ENCODE data around the gene TREM2. TPM values are rescaled to one million over a fixed set of nuclear protein-coding genes. Genes with fewer than 3 reads are reported as not detected.

The TREM2 gene
- polyA plus RNA-seq, 1 donor from 2014 or later, result not detected

- Histone ChIP-seq H3K9me2 (ENCODE audit: insufficient read depth, low read length) (no peaks in the 10 kb centered on the region), H3K79me2 (replicated peaks; ENCODE audit: insufficient read depth, low read length) (no peaks in the 10 kb centered on the region), H2AFZ (ENCODE audit: low read depth, low read length) (no peak overlapping the region), H3K27ac (ENCODE audit: low read length) (no peak overlapping the region), H3K4me3 (ENCODE audit: low read length) (no peak overlapping the region), H3K9me3 (ENCODE audit: low read length) (no peaks in the 10 kb centered on the region), H4K20me1 (ENCODE audit: insufficient read depth) (no peaks in the 10 kb centered on the region), H3K9ac (ENCODE audit: low read length) (no peak overlapping the region), H3K27me3 (ENCODE audit: insufficient read depth, low read depth, low read length) (no peaks in the 10 kb centered on the region), H3F3A (ENCODE audit: insufficient read depth, low read length, poor library complexity, severe bottlenecking) (no peaks in the 10 kb centered on the region), H3K36me3 (ENCODE audit: insufficient read depth, low read length) (no peaks in the 10 kb centered on the region), H3K4me2 (ENCODE audit: low read length) (no peak overlapping the region)
- no peak for TF ChIP-seq TAF1 (IDR thresholded peaks at IDR 0.05; ENCODE audit: low read depth)
- TF ChIP-seq CTCF (IDR thresholded peaks at IDR 0.05; ENCODE audit: poor library complexity, severe bottlenecking), result no peak
- no peak for TF ChIP-seq MXI1 (conservative IDR thresholded peaks at IDR 0.05; ENCODE audit: poor library complexity, severe bottlenecking)
- TF ChIP-seq REST (IDR thresholded peaks at IDR 0.05; ENCODE audit: borderline replicate concordance), result no peak
- TF ChIP-seq POLR2AphosphoS5 (IDR thresholded peaks at IDR 0.05), result no peak
- TF ChIP-seq EZH2 (IDR thresholded peaks at IDR 0.05; ENCODE audit: borderline replicate concordance, insufficient read depth, low read length, poor library complexity, severe bottlenecking), result no peak
- no peak for TF ChIP-seq EP300 (conservative IDR thresholded peaks at IDR 0.05; ENCODE audit: poor library complexity, severe bottlenecking)
- no peak for TF ChIP-seq RAD21 (conservative IDR thresholded peaks at IDR 0.05)
- TF ChIP-seq SMC3 (conservative IDR thresholded peaks at IDR 0.05; ENCODE audit: poor library complexity), result no peak
Observed at GRCh38 chr6:41197234-41197633, 34.3 kb upstream of the TREM2 start.

GRCh38 chr6:41194386-41194785 lies 31.5 kb upstream of the TREM2 start:
- Histone ChIP-seq H3K9me2 (ENCODE audit: insufficient read depth, low read length) (no peaks in the 10 kb centered on the region), H2AFZ (ENCODE audit: low read depth, low read length) (no peak overlapping the region), H3K4me2 (ENCODE audit: low read length) (no peak overlapping the region), H3K9ac (ENCODE audit: low read length) (no peak overlapping the region), H3K4me3 (ENCODE audit: low read length) (no peak overlapping the region), H3K36me3 (ENCODE audit: insufficient read depth, low read length) (no peaks in the 10 kb centered on the region), H3K79me2 (replicated peaks; ENCODE audit: insufficient read depth, low read length) (no peaks in the 10 kb centered on the region), H4K20me1 (ENCODE audit: insufficient read depth) (no peaks in the 10 kb centered on the region), H3K27me3 (ENCODE audit: insufficient read depth, low read depth, low read length) (no peaks in the 10 kb centered on the region), H3K9me3 (ENCODE audit: low read length) (peaks cover 2% of the 10 kb centered on the region), H3F3A (ENCODE audit: insufficient read depth, low read length, poor library complexity, severe bottlenecking) (no peaks in the 10 kb centered on the region), H3K27ac (ENCODE audit: low read length) (no peak overlapping the region)
- TF ChIP-seq REST (IDR thresholded peaks at IDR 0.05; ENCODE audit: borderline replicate concordance), result no peak
- TF ChIP-seq EZH2 (IDR thresholded peaks at IDR 0.05; ENCODE audit: borderline replicate concordance, insufficient read depth, low read length, poor library complexity, severe bottlenecking), result no peak
- no peak for TF ChIP-seq RAD21 (conservative IDR thresholded peaks at IDR 0.05)
- no peak for TF ChIP-seq EP300 (conservative IDR thresholded peaks at IDR 0.05; ENCODE audit: poor library complexity, severe bottlenecking)
- TF ChIP-seq MXI1 (conservative IDR thresholded peaks at IDR 0.05; ENCODE audit: poor library complexity, severe bottlenecking), result no peak
- no peak for TF ChIP-seq CTCF (IDR thresholded peaks at IDR 0.05; ENCODE audit: poor library complexity, severe bottlenecking)
- TF ChIP-seq TAF1 (IDR thresholded peaks at IDR 0.05; ENCODE audit: low read depth), result no peak
- TF ChIP-seq POLR2AphosphoS5 (IDR thresholded peaks at IDR 0.05), result no peak
- no peak for TF ChIP-seq SMC3 (conservative IDR thresholded peaks at IDR 0.05; ENCODE audit: poor library complexity)
